CD4-positive, alpha-beta T cell treated with Interleukin-17A for 1 hour (primary cell): ENCODE data around the gene TBC1D26.
"Not testable (repeated sequence)": the region's sequence is repeated elsewhere in the genome, so short reads cannot be mapped to it uniquely, and the experiment has no call there.

Source experiments
- DNase-seq: peaks from one replicate; pipeline ENCODE4 v3.0.0-alpha.2; 2020

The TBC1D26 gene

DNA sequence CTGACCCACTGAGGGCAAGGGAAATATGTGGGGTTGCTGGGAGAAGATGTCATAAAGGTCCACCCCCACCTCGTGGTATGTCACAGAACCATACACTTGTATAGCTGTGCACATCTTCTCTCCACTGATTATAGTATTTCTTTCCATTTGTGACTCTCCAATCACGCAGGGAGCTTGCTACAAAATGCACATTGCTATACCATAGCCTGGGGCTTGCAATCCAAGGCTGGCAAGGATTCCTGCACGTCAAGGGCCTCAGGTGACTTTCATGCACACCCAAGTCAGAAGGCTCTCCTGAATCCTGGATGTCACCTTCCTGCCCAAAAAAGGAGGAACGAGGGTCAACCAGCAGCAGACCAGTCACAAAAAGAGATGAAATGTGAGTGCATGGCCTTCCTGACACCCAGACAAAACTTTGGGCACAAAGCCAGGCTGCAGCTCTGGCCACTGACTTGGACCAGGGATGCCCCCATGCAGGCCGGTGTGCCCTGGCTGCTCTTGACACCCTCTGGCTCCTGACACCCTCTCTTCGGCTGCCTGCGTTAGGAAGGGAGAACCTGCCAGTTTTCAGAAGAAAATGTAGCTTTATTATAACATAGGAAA lies 12.1 kb downstream of the TBC1D26 start:
- DNase-seq: no peak

DNA sequence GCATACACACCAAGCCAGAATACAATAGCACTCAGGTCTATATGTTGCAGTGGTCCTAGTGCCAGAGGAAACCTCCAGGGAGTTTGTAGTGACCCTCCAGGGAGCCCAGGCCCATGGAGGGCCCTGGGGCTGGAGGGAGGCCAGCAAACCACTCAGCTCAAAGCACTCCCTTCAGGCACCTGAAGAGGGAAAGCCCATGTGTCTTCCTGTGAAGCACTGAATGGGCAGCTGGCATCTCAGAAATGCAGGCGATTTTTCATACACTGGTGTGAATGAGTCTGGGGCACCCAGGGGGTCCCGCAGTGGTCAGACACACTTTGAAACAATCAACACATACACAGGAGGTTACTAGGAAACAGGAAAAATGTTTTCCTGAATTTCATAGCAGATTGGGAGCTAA lies 12.8 kb downstream of the TBC1D26 start:
- DNase-seq: no peak

DNA sequence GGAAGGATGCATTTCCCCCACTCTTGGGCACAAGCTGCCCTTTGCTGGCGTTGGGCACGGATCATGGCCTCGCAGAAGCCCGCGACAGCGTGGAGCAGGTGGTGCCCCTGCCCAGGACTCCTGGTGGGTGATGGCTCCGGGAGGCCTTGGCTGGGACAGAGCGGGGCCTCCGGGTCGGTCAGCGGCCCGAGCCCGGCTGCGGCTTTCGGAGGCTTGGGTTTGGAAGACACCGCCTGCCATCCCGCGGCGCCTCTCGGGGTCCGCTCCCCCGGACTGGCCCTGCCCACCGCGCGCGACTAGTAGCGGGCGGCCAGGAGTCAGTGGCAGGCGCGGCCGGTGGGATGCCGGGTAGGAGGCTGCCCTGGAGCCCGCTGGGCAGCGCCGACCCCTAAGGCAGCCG lies 17.3 kb downstream of the TBC1D26 start:
- not testable (repeated sequence) for DNase-seq

DNA sequence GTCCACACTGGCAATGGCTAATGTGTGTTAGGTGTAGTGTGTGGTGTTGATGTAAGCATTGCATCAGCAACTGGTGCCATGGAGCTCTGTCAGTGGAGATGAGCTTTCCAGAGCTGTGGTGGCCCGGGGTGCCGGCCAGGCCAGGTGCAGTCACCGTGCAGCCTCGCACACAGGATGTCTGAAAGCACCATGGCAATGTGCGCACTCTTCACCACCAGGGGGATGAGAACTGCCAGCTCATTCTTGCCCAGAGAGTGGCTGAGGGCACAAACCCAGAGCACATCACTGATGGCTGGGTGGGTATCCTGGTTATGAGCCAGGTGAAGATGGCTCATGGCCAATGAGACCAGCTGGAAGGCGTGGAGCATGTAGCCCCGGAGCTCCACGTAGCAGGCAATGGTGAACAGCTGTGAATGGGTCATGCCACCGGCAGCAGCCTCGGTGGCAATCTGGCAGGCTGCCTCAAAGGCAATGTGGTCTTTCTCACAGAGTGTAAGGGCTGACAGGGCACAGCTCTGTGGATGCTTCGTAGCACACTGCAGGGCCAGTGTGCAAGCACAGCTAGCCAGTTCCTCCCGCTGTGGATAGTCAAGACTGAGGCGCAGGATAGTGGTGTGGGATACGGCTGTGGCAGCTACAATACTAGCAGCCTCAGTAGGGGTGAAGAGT lies 36.9 kb downstream of the TBC1D26 start:
- not testable (repeated sequence) for DNase-seq

DNA sequence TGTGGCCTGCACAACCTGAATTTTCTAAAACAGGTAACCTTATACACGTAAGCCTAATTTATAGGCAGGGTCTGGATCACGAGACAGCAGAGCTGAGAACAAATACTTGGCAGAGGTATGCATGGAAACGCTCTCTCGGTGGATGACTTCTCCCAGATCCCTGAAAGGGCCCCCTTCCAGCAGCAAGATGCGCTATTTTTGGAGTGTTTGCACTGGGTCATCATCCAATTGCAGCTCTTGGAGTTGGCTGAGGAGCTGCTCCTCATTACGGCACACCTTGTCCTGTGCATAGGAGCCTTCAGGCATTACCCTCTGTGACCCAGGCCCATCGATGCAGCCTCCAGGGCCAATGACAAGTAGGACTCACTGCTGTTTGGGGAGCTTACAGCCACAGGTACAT lies 38.6 kb downstream of the TBC1D26 start:
- DNase-seq: not testable (repeated sequence)

DNA sequence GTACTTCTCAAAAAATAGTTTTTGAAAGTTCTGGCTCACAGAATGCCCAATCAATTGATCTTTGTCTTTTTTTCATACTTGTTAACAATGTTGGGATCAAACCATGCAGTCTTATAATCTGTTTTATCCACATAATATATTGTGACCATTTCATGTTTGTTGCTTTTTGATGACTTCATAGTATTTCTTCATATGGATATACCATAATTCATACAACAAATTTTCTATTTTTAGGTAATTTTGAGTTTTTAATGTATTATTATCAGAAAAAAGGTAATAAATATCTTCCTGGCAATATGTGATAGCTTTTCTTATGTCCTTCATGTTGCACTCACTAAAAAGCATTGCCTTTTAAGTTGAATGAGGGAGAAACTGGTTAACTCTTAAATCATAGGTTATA lies 44.8 kb downstream of the TBC1D26 start:
- DNase-seq: no peak

DNA sequence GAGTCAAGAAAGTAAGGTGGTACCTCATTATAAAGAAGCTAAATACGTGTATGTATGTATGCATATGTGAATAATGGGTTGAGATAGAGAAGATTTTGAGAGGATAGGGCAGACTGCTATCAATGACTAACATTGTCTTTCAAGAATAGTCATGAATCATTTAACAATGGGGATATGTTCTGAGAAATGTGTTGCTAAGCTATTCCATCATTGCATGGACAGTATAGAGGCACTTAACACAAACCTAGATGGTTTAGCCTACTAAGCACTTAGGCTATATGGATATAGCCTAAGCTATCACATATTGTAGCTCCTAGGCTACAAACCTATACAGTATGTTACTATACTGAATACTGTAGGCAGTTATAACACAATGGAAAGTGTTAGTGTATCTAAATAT lies 45.2 kb downstream of the TBC1D26 start:
- no peak for DNase-seq

DNA sequence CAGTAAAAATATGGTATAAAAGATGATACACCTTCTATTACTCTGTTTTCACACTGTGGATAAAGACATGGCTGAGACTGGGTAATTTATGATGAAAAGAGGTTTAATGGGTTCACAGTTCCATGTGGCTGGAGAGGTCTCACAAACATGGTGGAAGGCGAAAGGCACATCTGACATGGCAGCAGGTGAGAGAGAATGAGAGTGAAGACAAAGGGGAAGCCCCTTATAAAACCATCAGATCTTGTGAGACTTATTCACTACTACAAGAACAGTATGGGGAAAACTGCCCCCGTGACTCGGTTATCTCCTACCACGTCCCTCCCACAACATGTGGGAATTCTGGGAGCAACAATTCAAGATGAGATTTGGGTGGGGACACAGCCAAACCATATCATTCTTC lies 45.6 kb downstream of the TBC1D26 start:
- no peak for DNase-seq

DNA sequence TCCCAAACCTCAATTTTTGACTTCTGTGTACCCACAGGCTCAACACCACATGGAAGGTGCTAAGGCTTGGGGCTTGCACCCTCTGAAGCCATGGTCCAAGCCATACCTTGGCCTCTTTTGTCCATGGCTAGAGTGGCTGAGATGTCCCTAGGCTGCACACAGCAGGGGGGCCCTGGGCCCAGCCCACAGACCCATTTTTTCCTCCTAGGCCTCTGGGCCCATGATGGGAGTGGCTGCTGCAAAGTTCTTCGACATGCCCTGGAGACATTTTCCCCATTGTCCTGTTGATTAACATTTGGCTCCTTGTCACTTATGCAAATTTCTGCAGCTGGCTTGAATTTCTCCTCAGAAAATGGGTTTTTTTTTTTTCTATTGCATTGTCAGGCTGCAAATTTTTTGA lies 47.0 kb downstream of the TBC1D26 start:
- no peak for DNase-seq

DNA sequence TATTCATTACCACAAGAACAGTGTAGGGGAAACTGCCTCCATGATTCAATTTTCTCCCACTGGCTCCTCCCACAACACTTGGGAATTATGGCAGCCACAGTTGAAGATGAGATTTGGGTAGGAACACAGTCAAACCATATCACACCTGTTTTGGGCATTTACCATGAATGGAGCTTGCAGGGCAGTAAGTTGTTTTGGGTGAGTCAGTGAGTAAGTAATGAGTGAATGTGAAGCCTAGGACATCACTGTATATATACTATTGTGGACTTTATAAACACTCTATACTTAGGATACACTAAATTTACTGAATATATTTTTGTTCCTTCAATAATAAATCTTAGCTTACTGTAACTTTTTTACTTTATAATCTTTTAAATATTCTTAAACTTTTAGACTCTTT lies 48.1 kb downstream of the TBC1D26 start:
- no peak for DNase-seq

DNA sequence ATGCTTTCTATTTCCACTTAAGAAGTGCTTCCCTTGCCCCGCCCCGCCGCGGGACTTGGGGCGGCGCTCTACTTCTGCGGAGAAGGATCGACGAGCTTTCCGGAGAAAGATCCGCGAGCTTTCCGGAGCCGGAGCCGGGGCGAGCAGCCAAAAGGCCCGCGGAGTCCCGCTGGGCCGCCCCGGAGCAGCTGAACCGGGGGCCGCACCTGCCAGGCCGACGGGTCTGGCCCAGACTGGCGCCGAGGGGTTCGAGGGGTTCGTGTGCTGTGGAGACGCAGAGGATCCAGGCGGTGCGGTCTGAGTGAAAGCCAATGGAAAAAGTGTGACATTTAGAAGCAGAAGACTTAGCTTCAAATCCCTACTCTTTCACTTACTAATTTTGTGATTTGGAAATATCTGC lies 50.8 kb downstream of the TBC1D26 start:
- no peak for DNase-seq

DNA sequence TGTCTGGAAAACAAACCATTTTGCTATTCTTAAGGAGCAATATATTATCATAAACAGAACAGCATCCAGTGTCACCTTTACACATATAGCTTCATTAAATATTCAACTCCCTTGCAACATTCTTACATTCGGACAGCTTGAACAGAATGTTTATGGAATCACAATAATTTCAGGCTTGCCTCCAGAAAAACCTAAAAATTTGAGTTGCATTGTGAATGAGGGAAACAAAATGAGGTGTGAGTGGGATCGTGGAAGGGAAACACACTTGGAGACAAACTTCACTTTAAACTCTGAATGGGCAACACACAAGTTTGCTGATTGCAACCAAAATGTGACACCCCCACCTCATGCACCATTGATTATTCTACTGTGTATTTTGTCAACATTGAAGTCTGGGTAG lies 51.4 kb downstream of the TBC1D26 start:
- no peak for DNase-seq

DNA sequence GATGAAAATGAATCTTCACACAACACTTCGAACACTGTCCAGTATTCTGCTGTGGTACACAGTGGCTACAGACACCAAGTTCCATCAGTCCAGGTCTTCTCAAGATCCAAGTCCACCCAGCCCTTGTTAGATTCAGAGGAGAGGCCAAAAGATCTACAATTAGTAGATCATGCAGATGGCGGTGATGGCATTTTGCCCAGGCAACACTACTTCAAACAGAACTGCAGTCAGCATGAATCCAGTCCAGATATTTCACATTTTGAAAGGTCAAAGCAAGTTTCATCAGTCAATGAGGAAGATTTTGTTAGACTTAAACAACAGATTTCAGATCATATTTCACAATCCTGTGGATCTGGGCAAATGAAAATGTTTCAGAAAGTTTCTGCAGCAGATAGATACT lies 52.3 kb downstream of the TBC1D26 start:
- DNase-seq: not testable (repeated sequence)

DNA sequence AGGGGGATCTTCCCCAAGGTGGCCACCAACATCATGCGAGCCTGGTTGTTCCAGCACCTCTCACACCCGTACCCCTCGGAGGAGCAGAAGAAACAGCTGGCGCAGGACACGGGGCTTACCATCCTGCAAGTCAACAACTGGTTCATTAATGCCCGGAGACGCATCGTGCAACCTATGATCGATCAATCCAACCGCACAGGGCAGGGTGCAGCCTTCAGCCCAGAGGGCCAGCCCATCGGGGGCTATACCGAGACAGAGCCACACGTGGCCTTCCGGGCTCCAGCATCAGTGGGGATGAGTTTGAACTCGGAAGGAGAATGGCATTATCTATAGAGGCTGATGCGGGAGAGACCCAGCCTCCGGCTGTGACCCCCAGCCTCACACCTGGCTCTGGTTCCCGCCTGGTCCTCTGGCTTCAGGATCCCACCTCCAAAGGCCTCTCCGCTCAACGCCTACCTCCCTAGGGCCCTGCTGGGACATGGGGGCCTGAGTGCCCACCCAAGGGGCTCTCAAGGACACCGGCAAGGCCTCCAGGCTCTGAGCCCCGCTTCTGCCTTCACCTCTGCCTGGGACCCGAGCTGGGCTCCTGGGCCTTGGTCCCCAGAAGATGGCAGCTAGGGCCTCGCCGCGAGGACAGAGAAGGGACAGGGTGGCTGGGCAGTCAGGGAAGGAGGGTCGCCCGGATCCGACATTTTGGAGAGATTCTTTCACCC lies 55.4 kb downstream of the TBC1D26 start:
- DNase-seq: not testable (repeated sequence)

DNA sequence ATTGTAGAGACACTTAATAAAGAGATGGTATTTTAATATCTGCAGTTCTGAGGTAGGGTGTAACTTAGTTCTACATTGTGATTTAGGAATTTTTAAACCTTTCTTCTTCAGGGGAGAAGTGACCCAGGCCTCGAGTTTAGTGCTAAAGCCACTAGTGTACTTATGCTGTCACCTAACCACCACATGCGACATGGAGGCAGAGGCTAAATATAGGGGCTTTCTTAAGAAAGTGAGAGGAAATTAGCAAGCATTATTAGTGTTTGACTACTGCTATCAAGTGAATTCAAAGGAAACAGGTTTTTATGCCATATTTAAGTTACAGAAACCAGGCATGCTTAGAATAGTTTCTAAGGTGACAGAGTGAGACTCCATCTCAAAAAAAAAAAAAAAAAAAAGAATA lies 56.3 kb downstream of the TBC1D26 start:
- not testable (repeated sequence) for DNase-seq
